ENCODE results near the gene MACROD2. TPM values are rescaled to one million over a fixed set of nuclear protein-coding genes. Genes with fewer than 3 reads are reported as not detected.
"Not testable (repeated sequence)": the region's sequence is repeated elsewhere in the genome, so short reads cannot be mapped to it uniquely, and the experiment has no call there.

The MACROD2 gene
- total RNA-seq, 2 donors from 2014 or later: not detected

GRCh38 chr20:14033310-14033709 is 38.0 kb downstream of the MACROD2 start:
- Mint-ChIP-seq H3K4me3 (no peak overlapping the region), H3K27ac (no peak overlapping the region), H3K4me1 (no peaks in the 10 kb centered on the region), H3K27me3 (no peaks in the 10 kb centered on the region), H3K36me3 (ENCODE audit: low read depth) (no peaks in the 10 kb centered on the region), H3K9me3 (no peaks in the 10 kb centered on the region)
- ATAC-seq (replicated peaks): no peak

- peaks cover under 1% of the 10 kb centered on the region for H3K27me3 Mint-ChIP-seq
- no peak overlapping the region for H3K4me3 Mint-ChIP-seq
- H3K4me1 Mint-ChIP-seq: no peaks in the 10 kb centered on the region
- ATAC-seq (replicated peaks): no peak
- H3K36me3 Mint-ChIP-seq (ENCODE audit: low read depth): no peaks in the 10 kb centered on the region
- H3K27ac Mint-ChIP-seq: no peak overlapping the region
- no peaks in the 10 kb centered on the region for H3K9me3 Mint-ChIP-seq
These were observed 41.3 kb downstream of the MACROD2 start for GRCh38 chr20:14036567-14036966.

- H3K36me3 Mint-ChIP-seq (ENCODE audit: low read depth); H3K27ac Mint-ChIP-seq; H3K4me3 Mint-ChIP-seq; H3K27me3 Mint-ChIP-seq; ATAC-seq (replicated peaks); H3K4me1 Mint-ChIP-seq; H3K9me3 Mint-ChIP-seq: not testable (repeated sequence)
These were observed 49.5 kb downstream of the MACROD2 start for GRCh38 chr20:14044712-14045276.

GRCh38 chr20:14046534-14046933 is 51.2 kb downstream of the MACROD2 start:
- Mint-ChIP-seq H3K36me3 (ENCODE audit: low read depth) (no peaks in the 10 kb centered on the region), H3K27me3 (peaks cover 3% of the 10 kb centered on the region), H3K27ac (no peak overlapping the region), H3K4me3 (no peak overlapping the region), H3K4me1 (no peaks in the 10 kb centered on the region), H3K9me3 (no peaks in the 10 kb centered on the region)
- ATAC-seq (replicated peaks): no peak

DNA sequence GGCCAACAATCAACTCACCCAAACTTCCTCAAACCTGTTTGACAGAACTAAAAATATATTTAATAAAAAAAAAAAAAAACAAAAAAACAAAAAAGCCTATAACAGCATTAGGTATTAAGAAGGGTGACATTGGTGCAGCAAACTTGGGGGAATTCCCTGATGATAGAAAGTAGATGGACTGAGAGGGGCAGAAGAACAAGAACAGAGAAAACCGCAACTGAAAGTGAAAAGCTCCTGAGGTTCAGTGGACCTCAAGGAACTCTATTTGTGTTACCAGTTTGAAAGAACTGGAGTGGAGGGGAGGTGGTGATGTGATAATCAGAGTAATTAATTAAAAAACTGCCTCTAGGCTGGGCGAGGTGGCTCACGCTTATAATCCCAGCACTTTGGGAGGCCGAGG is 53.8 kb downstream of the MACROD2 start:
- Mint-ChIP-seq H3K4me1 (no peaks in the 10 kb centered on the region), H3K4me3 (no peak overlapping the region), H3K9me3 (no peaks in the 10 kb centered on the region), H3K36me3 (ENCODE audit: low read depth) (no peaks in the 10 kb centered on the region), H3K27ac (no peak overlapping the region), H3K27me3 (no peaks in the 10 kb centered on the region)
- ATAC-seq (replicated peaks): no peak

- no peaks in the 10 kb centered on the region for H3K4me1 Mint-ChIP-seq
- H3K27ac Mint-ChIP-seq: no peak overlapping the region
- no peaks in the 10 kb centered on the region for H3K9me3 Mint-ChIP-seq
- H3K36me3 Mint-ChIP-seq (ENCODE audit: low read depth): no peaks in the 10 kb centered on the region
- ATAC-seq (replicated peaks): no peak
- H3K27me3 Mint-ChIP-seq: no peaks in the 10 kb centered on the region
- no peak overlapping the region for H3K4me3 Mint-ChIP-seq
These were observed 56.1 kb downstream of the MACROD2 start for GRCh38 chr20:14051454-14051853.

GRCh38 chr20:14055127-14055742 is 59.9 kb downstream of the MACROD2 start:
- Mint-ChIP-seq H3K27ac (no peak overlapping the region), H3K27me3 (no peaks in the 10 kb centered on the region), H3K36me3 (ENCODE audit: low read depth) (no peaks in the 10 kb centered on the region), H3K4me1 (no peaks in the 10 kb centered on the region), H3K9me3 (no peaks in the 10 kb centered on the region), H3K4me3 (no peak overlapping the region)
- ATAC-seq (replicated peaks): no peak

- Mint-ChIP-seq H3K9me3 (no peaks in the 10 kb centered on the region), H3K4me1 (no peaks in the 10 kb centered on the region), H3K27me3 (no peaks in the 10 kb centered on the region), H3K27ac (no peak overlapping the region), H3K4me3 (no peak overlapping the region), H3K36me3 (ENCODE audit: low read depth) (no peaks in the 10 kb centered on the region)
- no peak for ATAC-seq (replicated peaks)
These were observed 66.9 kb downstream of the MACROD2 start for GRCh38 chr20:14062171-14062570.

DNA sequence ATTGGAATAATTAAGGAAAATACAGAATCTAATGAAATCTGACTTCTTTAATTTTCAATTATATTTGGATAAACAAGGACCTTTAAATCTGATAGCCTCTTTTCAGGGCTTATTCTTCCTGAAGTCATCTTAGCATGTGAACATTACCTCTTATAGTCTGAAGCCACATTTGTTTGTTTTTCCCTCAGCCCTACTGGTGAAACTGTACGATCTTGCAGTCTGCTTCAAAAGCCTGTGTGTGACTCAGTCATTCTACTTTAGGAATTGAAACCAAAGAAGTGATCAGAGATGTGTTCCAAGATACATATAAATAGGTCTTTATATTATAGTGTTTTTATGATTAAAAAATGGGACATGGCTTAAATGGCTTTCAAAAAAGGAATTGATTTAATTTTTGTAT is 67.5 kb downstream of the MACROD2 start:
- Mint-ChIP-seq H3K27ac (no peak overlapping the region), H3K4me3 (no peak overlapping the region), H3K4me1 (no peaks in the 10 kb centered on the region), H3K36me3 (ENCODE audit: low read depth) (no peaks in the 10 kb centered on the region), H3K27me3 (no peaks in the 10 kb centered on the region), H3K9me3 (no peaks in the 10 kb centered on the region)
- no peak for ATAC-seq (replicated peaks)

DNA sequence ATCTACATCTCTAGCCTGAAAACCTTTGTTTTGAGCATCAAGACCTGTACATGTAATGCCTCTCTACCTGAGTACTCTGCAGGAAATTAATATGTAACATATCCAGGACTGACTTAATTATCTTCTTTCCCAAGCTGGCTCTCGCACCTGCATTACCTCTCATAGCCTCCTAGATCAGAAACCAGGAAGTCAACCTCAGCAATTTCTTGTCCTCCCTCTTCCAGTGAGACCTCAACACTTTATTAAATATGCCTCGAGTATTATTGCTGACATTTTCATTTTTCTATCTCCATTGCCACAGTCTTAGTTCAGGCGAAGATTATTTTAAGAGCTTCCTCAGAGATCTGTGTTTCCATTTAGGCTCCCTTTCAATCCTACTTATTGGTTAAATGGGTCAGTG is 69.0 kb downstream of the MACROD2 start:
- Mint-ChIP-seq H3K4me3 (no peak overlapping the region), H3K4me1 (no peaks in the 10 kb centered on the region), H3K27ac (no peak overlapping the region), H3K9me3 (no peaks in the 10 kb centered on the region), H3K27me3 (no peaks in the 10 kb centered on the region), H3K36me3 (ENCODE audit: low read depth) (no peaks in the 10 kb centered on the region)
- ATAC-seq (replicated peaks): no peak

GRCh38 chr20:14064921-14065320 is 69.6 kb downstream of the MACROD2 start:
- H3K36me3 Mint-ChIP-seq (ENCODE audit: low read depth): no peaks in the 10 kb centered on the region
- no peaks in the 10 kb centered on the region for H3K9me3 Mint-ChIP-seq
- no peaks in the 10 kb centered on the region for H3K4me1 Mint-ChIP-seq
- no peak overlapping the region for H3K4me3 Mint-ChIP-seq
- H3K27ac Mint-ChIP-seq: no peak overlapping the region
- H3K27me3 Mint-ChIP-seq: no peaks in the 10 kb centered on the region
- ATAC-seq (replicated peaks): no peak

DNA sequence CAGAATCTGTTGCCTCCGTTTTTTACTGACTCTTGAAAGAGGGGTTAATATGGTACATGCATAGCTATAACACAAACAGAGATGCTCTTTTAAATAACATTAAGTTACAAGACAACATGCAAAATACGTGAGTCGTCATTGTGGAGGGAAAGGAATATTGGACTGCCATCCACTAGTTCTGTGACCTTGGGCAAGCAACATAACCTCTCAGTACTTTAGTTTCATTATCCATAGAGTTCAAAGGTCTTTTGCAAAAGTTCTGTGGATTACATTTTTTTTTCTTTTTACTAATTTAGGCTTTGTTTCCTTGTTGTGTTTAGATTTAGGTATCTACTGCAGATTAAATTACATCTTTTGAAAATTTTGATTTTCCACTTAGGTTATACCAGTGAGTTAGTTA is 70.5 kb downstream of the MACROD2 start:
- Mint-ChIP-seq H3K9me3 (no peaks in the 10 kb centered on the region), H3K36me3 (ENCODE audit: low read depth) (no peaks in the 10 kb centered on the region), H3K4me3 (no peak overlapping the region), H3K27ac (no peak overlapping the region), H3K27me3 (no peaks in the 10 kb centered on the region), H3K4me1 (no peaks in the 10 kb centered on the region)
- no peak for ATAC-seq (replicated peaks)

DNA sequence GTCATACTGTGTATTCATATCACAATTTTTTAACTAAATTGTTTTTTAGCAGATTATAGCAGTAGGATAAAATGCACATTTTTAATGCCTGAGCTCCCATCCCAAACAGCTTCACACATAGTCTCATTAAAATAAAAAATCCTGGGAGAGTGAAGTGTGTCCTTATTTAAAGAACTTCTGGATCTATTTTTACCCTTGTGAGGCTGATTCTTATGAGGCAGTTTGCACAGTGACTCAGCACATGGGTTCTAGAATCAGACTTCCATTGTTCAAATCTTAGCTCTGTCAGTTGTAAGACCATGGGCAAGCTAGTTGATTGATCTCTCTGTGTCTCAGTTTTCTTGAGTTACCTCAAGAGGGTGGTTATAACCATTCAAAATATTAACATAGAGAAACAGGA is 72.3 kb downstream of the MACROD2 start:
- H3K4me1 Mint-ChIP-seq: no peaks in the 10 kb centered on the region

DNA sequence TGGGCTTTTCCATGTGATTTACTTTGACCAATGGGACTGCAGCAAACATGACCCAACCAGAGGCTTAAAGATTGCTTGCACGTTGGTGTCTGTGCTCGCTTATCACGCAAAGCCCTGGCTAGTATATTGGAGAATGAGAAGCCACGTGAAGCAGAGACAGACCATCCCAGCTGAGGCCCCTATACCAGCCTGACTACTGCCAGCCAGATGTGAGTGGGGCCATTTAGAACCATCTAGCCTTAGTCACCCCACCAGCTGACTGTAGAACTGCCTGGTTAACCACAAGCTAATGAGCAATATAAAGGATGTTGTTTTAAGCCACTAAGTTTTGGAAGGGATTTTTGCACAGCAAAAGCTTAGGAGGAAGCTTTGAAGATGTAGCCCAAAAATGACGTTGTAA is 74.5 kb downstream of the MACROD2 start:
- no peak overlapping the region for H3K4me3 Mint-ChIP-seq
- no peaks in the 10 kb centered on the region for H3K27me3 Mint-ChIP-seq
- no peaks in the 10 kb centered on the region for H3K36me3 Mint-ChIP-seq (ENCODE audit: low read depth)
- H3K27ac Mint-ChIP-seq: no peak overlapping the region
- H3K9me3 Mint-ChIP-seq: no peaks in the 10 kb centered on the region
- H3K4me1 Mint-ChIP-seq: no peaks in the 10 kb centered on the region
- ATAC-seq (replicated peaks): no peak

More for the DNA sequence above, 72.3 kb downstream of the MACROD2 start:
- H3K27me3 Mint-ChIP-seq: no peaks in the 10 kb centered on the region
- H3K9me3 Mint-ChIP-seq: no peaks in the 10 kb centered on the region
- no peak overlapping the region for H3K27ac Mint-ChIP-seq
- no peaks in the 10 kb centered on the region for H3K36me3 Mint-ChIP-seq (ENCODE audit: low read depth)
- no peak for ATAC-seq (replicated peaks)
- H3K4me3 Mint-ChIP-seq: no peak overlapping the region

GRCh38 chr20:14093652-14094051 is 98.3 kb downstream of the MACROD2 start:
- Mint-ChIP-seq H3K4me3 (no peak overlapping the region), H3K9me3 (peaks cover 4% of the 10 kb centered on the region), H3K27me3 (no peaks in the 10 kb centered on the region), H3K27ac (no peak overlapping the region), H3K4me1 (no peaks in the 10 kb centered on the region), H3K36me3 (ENCODE audit: low read depth) (no peaks in the 10 kb centered on the region)
- ATAC-seq (replicated peaks): no peak

- no peaks in the 10 kb centered on the region for H3K9me3 Mint-ChIP-seq
- no peak overlapping the region for H3K27ac Mint-ChIP-seq
- no peaks in the 10 kb centered on the region for H3K36me3 Mint-ChIP-seq (ENCODE audit: low read depth)
- H3K27me3 Mint-ChIP-seq: no peaks in the 10 kb centered on the region
- no peaks in the 10 kb centered on the region for H3K4me1 Mint-ChIP-seq
- no peak for ATAC-seq (replicated peaks)
- no peak overlapping the region for H3K4me3 Mint-ChIP-seq
These were observed 102.9 kb downstream of the MACROD2 start for GRCh38 chr20:14098261-14098660.
